ENCODE measurements around the gene AARS2. TPM values are rescaled to one million over a fixed set of nuclear protein-coding genes. Genes with fewer than 3 reads are reported as not detected.
A peak's percentile ranks its signal among the peaks of the same experiment; 100 is the strongest.

AARS2 gene
- total RNA-seq, 1 donor from 2014 or later: 23.0 TPM

DNA sequence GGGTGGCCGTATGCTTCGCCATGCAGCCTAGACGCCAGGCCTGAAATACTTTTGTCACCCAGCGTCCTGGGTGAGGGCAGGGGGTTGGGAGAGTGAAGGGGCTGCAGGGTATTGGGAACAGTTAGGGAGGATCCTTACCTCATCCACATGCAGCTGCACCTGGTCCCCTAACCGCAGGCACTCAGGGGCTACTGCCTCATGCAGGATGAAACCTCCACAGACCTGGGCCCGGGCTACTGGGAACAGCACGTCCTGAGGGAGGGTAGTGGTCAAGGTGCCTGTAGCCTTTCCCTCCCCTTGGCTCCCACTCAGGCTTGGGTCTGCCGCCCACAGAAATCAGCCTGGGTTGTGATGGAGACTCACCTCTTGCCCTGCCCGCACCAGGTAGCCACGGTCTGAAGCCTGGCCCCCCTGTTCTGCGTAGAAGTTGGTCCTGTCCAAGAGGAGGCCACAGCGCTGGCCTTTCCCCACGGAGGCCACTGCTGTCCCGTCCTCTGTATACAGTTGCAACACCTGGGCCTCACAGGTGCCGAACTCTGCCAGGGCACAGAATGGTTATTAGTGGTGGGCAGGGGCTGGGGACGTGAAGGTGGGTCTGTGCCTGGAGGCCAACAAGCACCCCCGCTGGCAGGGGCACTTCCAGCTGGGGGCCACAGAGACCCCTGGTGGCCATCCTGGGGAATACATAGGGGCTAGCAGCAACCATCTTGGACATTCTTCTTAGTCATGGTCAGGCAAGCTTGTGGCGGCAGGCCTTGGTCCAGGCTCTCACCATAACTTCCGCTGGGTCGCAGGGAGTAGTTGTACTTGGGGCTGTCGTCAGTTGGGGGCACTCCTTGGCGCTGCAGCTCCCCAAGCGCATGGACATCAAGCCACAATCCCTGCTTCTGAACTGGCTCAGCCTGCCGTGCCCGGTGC lies 8.6 kb downstream of the AARS2 start:
- H3K27ac Mint-ChIP-seq: no peak overlapping the region
- no peak overlapping the region for H3K4me3 Mint-ChIP-seq
- intact Hi-C loops (cut with micrococcal nuclease): loop anchor here (1.0 to 2.0 kb wide), 2 partner anchors 36 to 132 kb away; no protein-coding TSS in a partner anchor
- no peaks in the 10 kb centered on the region for H3K4me1 Mint-ChIP-seq (ENCODE audit: low read depth)
- no peak for DNase-seq (ENCODE audit: low spot score)
- peaks cover 31% of the 10 kb centered on the region for H3K36me3 Mint-ChIP-seq (ENCODE audit: low read depth)
- H3K27me3 Mint-ChIP-seq (ENCODE audit: insufficient read depth): peaks cover 2% of the 10 kb centered on the region
- no peaks in the 10 kb centered on the region for H3K9me3 Mint-ChIP-seq

DNA sequence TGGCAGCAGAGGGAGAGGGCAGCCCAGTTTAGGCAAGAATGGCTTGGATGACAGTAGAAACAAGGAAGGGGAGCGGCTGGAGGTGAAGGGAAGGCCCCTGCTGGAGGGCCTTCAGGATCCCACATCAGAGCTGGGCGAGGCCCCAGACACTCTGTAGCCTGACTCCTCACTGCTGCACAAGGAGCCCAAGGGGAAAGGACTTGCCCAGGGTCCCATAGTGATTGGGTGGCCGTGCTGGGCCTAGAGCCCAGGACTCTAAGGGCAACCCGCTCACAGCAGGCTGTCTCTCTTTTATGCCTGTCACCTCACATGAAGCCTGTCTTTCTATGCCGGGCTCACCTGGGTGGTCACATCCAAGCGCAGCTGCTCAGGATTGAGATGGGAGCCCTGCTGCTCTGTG lies 9.3 kb downstream of the AARS2 start:
- H3K27ac Mint-ChIP-seq: no peak overlapping the region
- no peak for DNase-seq (ENCODE audit: low spot score)
- peaks cover 34% of the 10 kb centered on the region for H3K36me3 Mint-ChIP-seq (ENCODE audit: low read depth)
- intact Hi-C loops (cut with micrococcal nuclease): loop anchor here (1.0 to 2.0 kb wide), 2 partner anchors 35 to 132 kb away; no protein-coding TSS in a partner anchor
- no peaks in the 10 kb centered on the region for H3K4me1 Mint-ChIP-seq (ENCODE audit: low read depth)
- H3K4me3 Mint-ChIP-seq: no peak overlapping the region
- no peaks in the 10 kb centered on the region for H3K9me3 Mint-ChIP-seq
- H3K27me3 Mint-ChIP-seq (ENCODE audit: insufficient read depth): peaks cover 6% of the 10 kb centered on the region

DNA sequence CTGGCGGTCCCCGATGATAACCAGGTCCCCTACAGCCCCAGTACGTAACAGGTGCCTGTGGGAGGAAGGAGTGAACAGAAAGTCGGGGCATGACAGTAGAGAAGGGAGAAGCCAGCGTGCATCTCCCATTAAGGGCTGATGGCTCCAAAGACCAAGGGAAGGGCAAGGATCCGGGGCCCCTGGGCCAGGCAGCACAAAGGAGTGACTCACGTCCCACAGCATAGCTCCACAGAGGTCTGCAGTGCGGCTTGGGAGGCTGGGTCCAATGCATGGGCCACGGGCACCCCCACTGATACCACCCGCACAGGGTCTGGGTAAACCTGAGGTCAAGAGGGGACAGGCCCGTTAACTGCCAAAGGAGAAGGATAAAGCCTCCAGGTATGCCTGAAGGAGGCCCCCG lies 10.3 kb downstream of the AARS2 start:
- Mint-ChIP-seq H3K36me3 (ENCODE audit: low read depth) (peaks cover 32% of the 10 kb centered on the region), H3K4me1 (ENCODE audit: low read depth) (no peaks in the 10 kb centered on the region), H3K27me3 (ENCODE audit: insufficient read depth) (peaks cover 14% of the 10 kb centered on the region), H3K27ac (no peak overlapping the region), H3K4me3 (no peak overlapping the region), H3K9me3 (no peaks in the 10 kb centered on the region)
- intact Hi-C loops (cut with micrococcal nuclease): no loop called here
- DNase-seq (ENCODE audit: low spot score): no peak

DNA sequence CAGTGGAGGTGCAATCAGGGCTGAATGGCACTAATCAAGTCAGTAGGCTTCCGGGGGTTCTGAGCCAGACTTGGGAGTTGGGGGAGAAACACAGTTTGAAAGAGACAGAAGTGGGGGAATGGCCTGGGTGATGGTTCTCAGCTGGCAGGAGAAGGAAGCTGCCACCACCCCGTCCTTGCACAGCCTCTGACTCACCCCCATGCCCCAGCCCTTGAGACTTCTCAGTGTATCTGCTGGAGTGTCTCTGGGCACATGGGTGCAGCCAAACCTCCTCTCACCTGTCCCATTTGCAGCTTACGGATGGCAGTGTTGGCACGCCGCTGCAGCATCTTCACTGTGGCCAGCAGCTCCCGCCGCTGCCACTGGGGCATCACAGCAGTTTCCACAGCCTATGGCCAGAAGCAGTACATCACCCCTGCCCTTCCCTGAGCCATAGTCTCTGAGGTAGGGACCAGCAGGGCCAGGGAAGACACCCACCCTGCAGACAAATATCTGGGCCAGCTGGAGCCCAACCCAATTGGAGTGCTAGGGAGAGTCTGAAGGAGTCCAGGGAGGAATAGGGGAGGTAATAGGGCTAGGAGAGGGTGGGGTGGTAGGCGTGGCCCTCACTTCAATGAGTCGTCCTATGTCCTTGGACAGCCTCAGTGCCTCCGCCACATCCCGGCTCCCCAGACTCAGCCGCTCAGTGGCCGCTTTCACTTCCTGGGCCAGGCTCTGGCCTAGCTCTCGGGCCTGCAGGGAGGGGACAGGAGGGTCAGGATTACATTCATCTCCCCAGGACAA lies 11.2 kb downstream of the AARS2 start:
- H3K36me3 Mint-ChIP-seq (ENCODE audit: low read depth): peaks cover 32% of the 10 kb centered on the region
- H3K27me3 Mint-ChIP-seq (ENCODE audit: insufficient read depth): peaks cover 18% of the 10 kb centered on the region
- DNase-seq (ENCODE audit: low spot score): no peak
- intact Hi-C loops (cut with micrococcal nuclease): no loop called here
- H3K4me3 Mint-ChIP-seq: no peak overlapping the region
- H3K27ac Mint-ChIP-seq: no peak overlapping the region
- H3K4me1 Mint-ChIP-seq (ENCODE audit: low read depth): no peaks in the 10 kb centered on the region
- no peaks in the 10 kb centered on the region for H3K9me3 Mint-ChIP-seq

DNA sequence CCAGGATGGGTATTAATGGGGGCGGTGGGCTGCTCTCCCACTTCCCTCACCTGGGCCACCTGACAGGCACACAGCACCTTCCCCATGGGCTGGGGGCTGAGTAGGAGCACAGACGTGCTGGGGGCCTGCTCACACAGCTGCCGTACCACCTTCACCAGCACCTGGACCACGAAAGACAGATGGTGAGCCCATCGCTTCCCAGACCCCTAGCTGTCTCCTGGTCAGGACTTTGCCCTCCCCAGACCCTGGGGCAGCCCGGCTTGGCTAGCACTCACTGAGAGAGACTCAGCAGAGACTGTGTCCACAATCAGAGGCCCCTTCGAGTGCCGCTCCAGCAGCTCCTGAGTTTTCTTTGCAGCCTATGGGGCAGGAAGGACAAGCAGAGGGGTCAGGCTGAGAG lies 12.0 kb downstream of the AARS2 start:
- H3K27ac Mint-ChIP-seq: no peak overlapping the region
- DNase-seq (ENCODE audit: low spot score): no peak
- H3K27me3 Mint-ChIP-seq (ENCODE audit: insufficient read depth): peaks cover 27% of the 10 kb centered on the region
- H3K9me3 Mint-ChIP-seq: no peaks in the 10 kb centered on the region
- no peaks in the 10 kb centered on the region for H3K4me1 Mint-ChIP-seq (ENCODE audit: low read depth)
- no peak overlapping the region for H3K4me3 Mint-ChIP-seq
- intact Hi-C loops (cut with micrococcal nuclease): no loop called here
- H3K36me3 Mint-ChIP-seq (ENCODE audit: low read depth): peaks cover 32% of the 10 kb centered on the region

DNA sequence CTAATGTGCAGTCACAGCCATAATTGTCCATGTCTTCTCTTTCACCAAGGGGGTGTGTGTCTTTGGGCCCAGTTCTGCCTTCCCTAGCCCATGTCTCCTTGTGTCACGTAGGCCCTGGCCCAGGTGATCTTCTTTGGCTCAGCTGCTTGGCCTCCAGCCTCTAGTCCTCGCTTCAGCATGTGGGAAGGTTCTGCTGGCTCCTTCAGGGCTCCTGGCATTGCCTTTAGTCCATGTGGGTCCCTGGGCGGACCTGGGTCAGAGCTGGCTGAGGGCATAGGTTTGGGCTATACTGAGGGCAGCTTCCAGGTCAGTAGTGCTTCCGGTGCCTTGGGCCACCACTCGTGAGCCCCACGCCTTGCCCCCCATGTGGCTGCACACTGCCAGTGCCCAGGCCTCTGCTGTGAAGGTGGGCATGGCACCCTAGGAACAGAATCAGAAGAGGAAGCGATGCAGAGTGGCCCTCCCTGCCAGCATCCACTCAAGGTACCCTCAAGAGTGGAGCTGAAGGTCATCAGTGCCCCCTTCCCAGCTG lies 12.8 kb downstream of the AARS2 start:
- no peak for DNase-seq (ENCODE audit: low spot score)
- Mint-ChIP-seq H3K4me3 (no peak overlapping the region), H3K4me1 (ENCODE audit: low read depth) (no peaks in the 10 kb centered on the region), H3K27me3 (ENCODE audit: insufficient read depth) (peaks cover 31% of the 10 kb centered on the region), H3K36me3 (ENCODE audit: low read depth) (peaks cover 32% of the 10 kb centered on the region), H3K27ac (no peak overlapping the region), H3K9me3 (no peaks in the 10 kb centered on the region)
- intact Hi-C loops (cut with micrococcal nuclease): no loop called here

DNA sequence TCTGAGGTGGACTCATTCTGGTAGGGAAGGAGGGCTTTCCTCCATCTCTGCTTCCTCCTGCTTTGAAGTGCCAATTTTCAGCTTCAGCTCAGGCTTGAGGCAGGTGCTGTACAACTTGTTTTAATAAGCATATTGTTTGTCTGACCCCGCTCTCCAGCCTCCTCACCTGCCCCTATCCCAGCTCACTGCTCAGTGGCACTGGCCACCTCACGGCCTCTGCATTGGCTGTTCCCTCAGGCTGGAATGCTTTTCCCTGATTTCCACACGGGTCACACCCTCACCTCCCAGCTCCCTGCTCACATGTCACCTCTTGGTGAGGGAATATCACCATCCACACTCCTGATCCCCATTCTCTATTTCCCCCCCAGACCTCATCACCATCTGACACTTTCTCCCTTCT lies 14.3 kb downstream of the AARS2 start:
- H3K27me3 Mint-ChIP-seq (ENCODE audit: insufficient read depth): peaks cover 38% of the 10 kb centered on the region
- peaks cover 31% of the 10 kb centered on the region for H3K36me3 Mint-ChIP-seq (ENCODE audit: low read depth)
- no peak for DNase-seq (ENCODE audit: low spot score)
- no peak overlapping the region for H3K4me3 Mint-ChIP-seq
- no peak overlapping the region for H3K27ac Mint-ChIP-seq
- H3K9me3 Mint-ChIP-seq: no peaks in the 10 kb centered on the region
- intact Hi-C loops (cut with micrococcal nuclease): no loop called here
- no peaks in the 10 kb centered on the region for H3K4me1 Mint-ChIP-seq (ENCODE audit: low read depth)

DNA sequence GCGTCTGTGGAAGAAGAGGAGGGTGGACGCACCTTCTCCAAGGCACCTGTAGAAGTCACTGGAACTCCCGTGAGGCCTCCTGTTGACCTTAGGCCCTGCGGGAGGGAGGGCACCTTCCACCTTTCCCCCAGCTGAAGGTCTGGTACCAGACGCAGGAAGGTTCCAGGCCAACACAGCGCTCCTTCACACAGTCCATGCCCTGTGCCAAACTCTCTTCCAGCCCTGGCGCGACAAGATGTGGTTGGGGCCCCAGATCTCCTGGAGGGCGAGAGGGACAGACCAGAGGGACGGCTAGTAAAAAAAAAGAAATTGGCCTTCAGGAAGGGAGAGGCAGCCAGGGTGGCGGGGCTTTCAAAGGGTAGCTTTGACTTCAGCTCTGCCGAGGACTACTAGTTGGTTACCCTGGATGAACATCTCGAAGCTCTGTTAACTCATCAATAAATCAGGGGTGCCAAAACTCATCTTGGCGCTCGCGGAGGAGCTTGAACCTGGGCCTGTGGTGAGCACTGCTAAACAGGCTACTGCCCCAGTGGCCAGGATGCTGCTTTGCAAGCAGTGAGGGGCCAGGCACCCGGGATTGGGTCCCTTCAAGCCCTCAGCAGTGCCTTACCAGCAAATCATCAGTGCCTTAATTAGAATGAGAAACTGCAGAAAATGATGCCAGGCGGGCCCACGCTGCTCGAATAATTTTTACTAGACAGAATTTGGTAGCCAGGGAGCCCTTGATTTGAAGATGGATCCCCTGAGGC lies 14.9 kb downstream of the AARS2 start:
- peaks cover 40% of the 10 kb centered on the region for H3K27me3 Mint-ChIP-seq (ENCODE audit: insufficient read depth)
- no peak overlapping the region for H3K27ac Mint-ChIP-seq
- peak overlapping the region; percentile 39 for H3K4me3 Mint-ChIP-seq
- intact Hi-C loops (cut with micrococcal nuclease): no loop called here
- H3K4me1 Mint-ChIP-seq (ENCODE audit: low read depth): no peaks in the 10 kb centered on the region
- H3K9me3 Mint-ChIP-seq: no peaks in the 10 kb centered on the region
- no peak for DNase-seq (ENCODE audit: low spot score)
- peaks cover 26% of the 10 kb centered on the region for H3K36me3 Mint-ChIP-seq (ENCODE audit: low read depth)

DNA sequence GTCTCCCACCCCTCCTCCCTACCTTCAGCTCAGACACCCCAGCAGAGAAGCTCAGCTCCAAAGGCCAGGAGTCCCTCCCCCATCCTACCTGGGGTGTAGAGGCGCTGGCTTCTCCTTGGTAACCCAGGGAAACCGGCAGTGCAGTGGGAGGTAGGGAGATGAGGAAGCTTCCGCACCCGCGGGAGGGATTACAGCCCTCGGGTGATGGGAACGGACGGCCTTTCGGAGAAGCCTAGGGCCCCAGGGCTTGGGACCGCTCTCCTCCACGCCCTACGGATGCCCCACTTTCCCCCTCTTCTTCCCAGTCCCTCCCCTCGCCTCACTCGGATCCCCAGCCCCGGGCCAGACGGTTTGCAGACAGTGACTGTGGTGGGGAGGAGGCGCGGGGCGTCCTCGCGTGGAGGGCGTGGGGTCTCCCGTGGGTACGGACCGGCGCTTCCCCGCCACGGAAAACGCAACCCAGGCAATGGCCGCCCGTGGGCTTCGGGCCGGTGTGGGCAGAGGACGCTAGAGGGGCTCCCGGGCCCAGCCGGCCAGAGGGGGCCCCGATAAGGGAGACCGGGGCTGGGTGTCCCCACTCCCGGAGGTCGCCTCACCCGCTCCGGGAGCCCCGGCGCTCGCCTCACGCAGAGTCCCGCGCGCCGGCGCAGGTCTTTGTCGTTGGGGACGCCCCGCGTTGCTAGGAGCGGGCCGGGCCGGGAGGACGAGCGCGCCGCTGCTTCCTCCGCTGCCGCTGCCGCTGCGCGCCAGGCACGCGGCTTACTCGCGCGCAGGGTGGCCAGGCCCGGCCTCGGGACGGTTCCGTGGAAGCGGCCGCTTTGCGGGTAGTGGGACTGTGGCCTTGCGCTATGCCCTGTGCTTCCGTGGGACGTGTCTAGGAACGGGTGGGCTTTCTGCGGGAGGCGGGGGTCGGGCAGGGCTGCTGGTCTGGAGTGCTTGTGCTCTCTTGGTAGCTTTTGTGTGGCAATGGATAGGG lies 15.8 kb downstream of the AARS2 start:
- H3K9me3 Mint-ChIP-seq: no peaks in the 10 kb centered on the region
- H3K4me3 Mint-ChIP-seq: peak overlapping the region; percentile 39
- H3K27ac Mint-ChIP-seq: no peak overlapping the region
- peaks cover 20% of the 10 kb centered on the region for H3K36me3 Mint-ChIP-seq (ENCODE audit: low read depth)
- peaks cover 47% of the 10 kb centered on the region for H3K27me3 Mint-ChIP-seq (ENCODE audit: insufficient read depth)
- no peaks in the 10 kb centered on the region for H3K4me1 Mint-ChIP-seq (ENCODE audit: low read depth)
- intact Hi-C loops (cut with micrococcal nuclease): loop anchor here (2.0 kb wide), 1 partner anchor 29 kb away; no protein-coding TSS in a partner anchor
- DNase-seq (ENCODE audit: low spot score): peak; percentile 31

DNA sequence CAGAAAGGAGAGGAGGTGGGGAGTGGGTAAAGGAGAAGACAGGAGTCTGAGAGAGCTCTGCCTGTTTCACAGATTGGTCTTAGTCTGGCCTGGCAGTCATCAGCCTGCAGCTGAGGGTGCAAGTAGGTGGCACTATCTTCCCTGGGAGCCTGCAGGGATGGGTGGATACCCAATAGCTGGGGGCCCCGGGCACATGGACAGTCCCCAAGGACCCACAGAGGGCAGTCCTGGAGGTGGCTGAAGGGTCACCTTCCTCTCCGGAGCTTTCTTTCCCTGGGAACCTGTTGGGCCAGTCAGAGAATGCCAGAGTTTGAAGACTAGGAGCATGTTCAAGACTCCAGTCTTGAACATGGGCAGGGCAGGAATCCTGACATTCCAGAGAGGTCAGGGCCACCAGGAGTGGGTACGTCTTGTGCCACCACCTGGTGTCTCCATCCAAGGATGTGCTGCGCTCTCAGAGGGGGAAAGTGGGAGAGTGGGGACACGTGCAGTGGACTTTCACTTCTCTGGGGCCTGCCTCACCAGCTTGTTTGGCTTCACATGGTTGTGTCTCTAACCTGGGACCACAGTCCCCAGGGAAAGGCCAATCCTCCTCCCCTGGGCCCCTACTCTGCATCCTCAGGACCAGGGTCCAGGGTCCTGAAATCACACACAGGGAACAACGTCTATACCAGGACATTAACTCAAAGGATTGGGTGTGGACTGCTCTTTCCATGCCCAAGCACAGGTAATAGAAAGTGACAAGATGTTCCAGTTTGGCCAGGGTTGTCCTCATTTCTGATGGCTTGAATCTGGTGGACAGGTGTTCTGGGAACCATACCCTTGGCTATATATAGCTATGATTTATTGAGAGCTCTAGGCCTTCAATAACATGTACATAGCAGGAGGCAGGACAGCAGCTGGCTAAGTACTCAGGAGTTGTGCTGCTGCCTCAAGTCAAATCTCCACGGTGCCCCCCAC lies 18.0 kb downstream of the AARS2 start:
- H3K4me1 Mint-ChIP-seq (ENCODE audit: low read depth): no peaks in the 10 kb centered on the region
- no peak overlapping the region for H3K4me3 Mint-ChIP-seq
- no peaks in the 10 kb centered on the region for H3K9me3 Mint-ChIP-seq
- intact Hi-C loops (cut with micrococcal nuclease): no loop called here
- no peak for DNase-seq (ENCODE audit: low spot score)
- H3K27ac Mint-ChIP-seq: no peak overlapping the region
- peaks cover 55% of the 10 kb centered on the region for H3K27me3 Mint-ChIP-seq (ENCODE audit: insufficient read depth)
- H3K36me3 Mint-ChIP-seq (ENCODE audit: low read depth): peaks cover 4% of the 10 kb centered on the region

Data from activated T-helper 1 cell treated with anti-CD3 and anti-CD28 coated beads, Interleukin-12 subunit alpha, Interleukin-12 subunit beta, Interleukin-2, Interleukin-4 antibody, amounts not matched to agents 30 ng/mL and 10 ng/mL and 1 ng/mL, durations not matched to agents 14 hours and 24 hours and 36 hours (primary cell).